ENCODE data around the gene MTCH1. TPM values are rescaled to one million over a fixed set of nuclear protein-coding genes. Genes with fewer than 3 reads are reported as not detected.

MTCH1 gene
- total and polyA plus RNA-seq, 10 of the 15 experiments (the other 5 are each of a cell fraction or from before 2014, with no cell fraction given), result 7.2 to 128 (median 85.2) TPM

GRCh38 chr6:37016995-37017394, 31.0 kb upstream of the MTCH1 start:
- intact Hi-C loops (cut with micrococcal nuclease; ENCODE audit: unreplicated experiment) (no loop called here), in situ Hi-C loops (cut with MboI) (no loop called here)
- ChIA-PET POLR2A (interaction anchor here (0.7 to 2.1 kb wide), 7 partner anchors 12 to 229 kb away, joined by 3 to 6 read pairs (median 4); partner anchors contain the start of gene C6orf89), RAD21 (ENCODE audit: unreplicated experiment) (interaction anchor here (1.4 to 5.3 kb wide), 9 partner anchors 11 to 257 kb away, joined by 3 to 78 read pairs (median 31); partner anchors contain the start of genes C6orf89, FGD2 and PIM1), SMC1A (ENCODE audit: uncharacterized antibody, unreplicated experiment) (interaction anchor here (0.9 to 4.3 kb wide), 14 partner anchors 11 to 250 kb away, joined by 3 to 60 read pairs (median 11); partner anchors contain the start of genes C6orf89, FGD2 and MTCH1), CTCF (interaction anchor here (1.2 to 7.5 kb wide), 20 partner anchors 11 to 262 kb away, joined by 3 to 135 read pairs (median 22); partner anchors contain the start of genes C6orf89, FGD2, MTCH1 and PI16)
- Histone ChIP-seq H3K36me3 (ENCODE audit: control insufficient read depth in 2 of 2, insufficient read depth in 2 of 2, low read length in 1 of 2) (peaks cover 8 to 16% of the 10 kb centered on the region in 2 experiments; a peak in 3 of 4 replicates), H3K27ac (ENCODE audit: control insufficient read depth, insufficient read depth) (no peak overlapping the region), H3K4me2 (ENCODE audit: control insufficient read depth, insufficient read depth) (no peak overlapping the region), H2AFZ (ENCODE audit: control insufficient read depth, low read depth, low read length) (no peak overlapping the region), H3K4me3 (no peak overlapping the region), H3K9me3 (replicated peaks; ENCODE audit: control insufficient read depth, insufficient read depth, low read length) (no peaks in the 10 kb centered on the region), H4K20me1 (ENCODE audit: control insufficient read depth, insufficient read depth) (peaks cover 3% of the 10 kb centered on the region; the same call in 1 of the 2 replicates), H3K27me3 (replicated peaks in 1 of 2; ENCODE audit: control insufficient read depth in 2 of 2, insufficient read depth in 2 of 2, low read length in 1 of 2) (no peaks in the 10 kb centered on the region), H3K9ac (ENCODE audit: control insufficient read depth, insufficient read depth, low read length) (no peak overlapping the region), H3K4me1 (ENCODE audit: control insufficient read depth, insufficient read depth, low read length) (peaks cover 7% of the 10 kb centered on the region; the same call in 1 of the 2 replicates), H3K79me2 (ENCODE audit: control insufficient read depth, insufficient read depth, low read length) (no peaks in the 10 kb centered on the region)
- ATAC-seq (no peak), DNase-seq (ENCODE audit: low read depth, low spot score) (no peak), FAIRE-seq (no peak)
- WGBS (ENCODE audit: insufficient coverage, insufficient replicate concordance, low lambda C conversion rate, missing lambda C conversion rate), result 96% methylated on average over 3 of the region's 3 CpGs
- no TSS peak for BruUV-seq (replicated peaks)
- TF ChIP-seq KLF5 (IDR thresholded peaks at IDR 0.05; ENCODE audit: partially characterized antibody), result no peak
- TF ChIP-seq POU2F2 (IDR thresholded peaks at IDR 0.05; ENCODE audit: borderline replicate concordance, low read depth, low read length), result no peak
- TF ChIP-seq, protein P1, sequence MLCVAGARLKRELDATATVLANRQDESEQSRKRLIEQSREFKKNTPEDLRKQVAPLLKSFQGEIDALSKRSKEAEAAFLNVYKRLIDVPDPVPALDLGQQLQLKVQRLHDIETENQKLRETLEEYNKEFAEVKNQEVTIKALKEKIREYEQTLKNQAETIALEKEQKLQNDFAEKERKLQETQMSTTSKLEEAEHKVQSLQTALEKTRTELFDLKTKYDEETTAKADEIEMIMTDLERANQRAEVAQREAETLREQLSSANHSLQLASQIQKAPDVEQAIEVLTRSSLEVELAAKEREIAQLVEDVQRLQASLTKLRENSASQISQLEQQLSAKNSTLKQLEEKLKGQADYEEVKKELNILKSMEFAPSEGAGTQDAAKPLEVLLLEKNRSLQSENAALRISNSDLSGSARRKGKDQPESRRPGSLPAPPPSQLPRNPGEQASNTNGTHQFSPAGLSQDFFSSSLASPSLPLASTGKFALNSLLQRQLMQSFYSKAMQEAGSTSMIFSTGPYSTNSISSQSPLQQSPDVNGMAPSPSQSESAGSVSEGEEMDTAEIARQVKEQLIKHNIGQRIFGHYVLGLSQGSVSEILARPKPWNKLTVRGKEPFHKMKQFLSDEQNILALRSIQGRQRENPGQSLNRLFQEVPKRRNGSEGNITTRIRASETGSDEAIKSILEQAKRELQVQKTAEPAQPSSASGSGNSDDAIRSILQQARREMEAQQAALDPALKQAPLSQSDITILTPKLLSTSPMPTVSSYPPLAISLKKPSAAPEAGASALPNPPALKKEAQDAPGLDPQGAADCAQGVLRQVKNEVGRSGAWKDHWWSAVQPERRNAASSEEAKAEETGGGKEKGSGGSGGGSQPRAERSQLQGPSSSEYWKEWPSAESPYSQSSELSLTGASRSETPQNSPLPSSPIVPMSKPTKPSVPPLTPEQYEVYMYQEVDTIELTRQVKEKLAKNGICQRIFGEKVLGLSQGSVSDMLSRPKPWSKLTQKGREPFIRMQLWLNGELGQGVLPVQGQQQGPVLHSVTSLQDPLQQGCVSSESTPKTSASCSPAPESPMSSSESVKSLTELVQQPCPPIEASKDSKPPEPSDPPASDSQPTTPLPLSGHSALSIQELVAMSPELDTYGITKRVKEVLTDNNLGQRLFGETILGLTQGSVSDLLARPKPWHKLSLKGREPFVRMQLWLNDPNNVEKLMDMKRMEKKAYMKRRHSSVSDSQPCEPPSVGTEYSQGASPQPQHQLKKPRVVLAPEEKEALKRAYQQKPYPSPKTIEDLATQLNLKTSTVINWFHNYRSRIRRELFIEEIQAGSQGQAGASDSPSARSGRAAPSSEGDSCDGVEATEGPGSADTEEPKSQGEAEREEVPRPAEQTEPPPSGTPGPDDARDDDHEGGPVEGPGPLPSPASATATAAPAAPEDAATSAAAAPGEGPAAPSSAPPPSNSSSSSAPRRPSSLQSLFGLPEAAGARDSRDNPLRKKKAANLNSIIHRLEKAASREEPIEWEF (IDR thresholded peaks at IDR 0.05; ENCODE audit: insufficient replicate concordance, low read depth, low read length), result no peak
- no peak for TF ChIP-seq RUNX3 (IDR thresholded peaks at IDR 0.05; ENCODE audit: low read length)
- TF ChIP-seq RELB (IDR thresholded peaks at IDR 0.05; ENCODE audit: low read depth), result no peak
- no peak for TF ChIP-seq ATF2 (IDR thresholded peaks at IDR 0.05; ENCODE audit: low read length)
- TF ChIP-seq ZZZ3 (IDR thresholded peaks at IDR 0.05; ENCODE audit: control insufficient read depth, insufficient read length, low read depth), result no peak
- no peak for TF ChIP-seq CBX5 (IDR thresholded peaks at IDR 0.05; ENCODE audit: low read depth)
- no peak for TF ChIP-seq SRF (IDR thresholded peaks at IDR 0.05; ENCODE audit: low read depth in 2 of 2, low read length in 2 of 2)
- TF ChIP-seq DPF2 (IDR thresholded peaks at IDR 0.05), result no peak
- TF ChIP-seq NKRF (conservative IDR thresholded peaks at IDR 0.05), result no peak
